Neural cell (in vitro differentiated cells): ENCODE results near the gene NUP155. TPM values are rescaled to one million over a fixed set of nuclear protein-coding genes. Genes with fewer than 3 reads are reported as not detected.

Experiments
- H2AFZ ChIP-seq: fragments of 200-600, 300-800 bp; sonication (generic), shearing (Covaris generic); 2 replicates; pipeline ENCODE4 v1.6.0; 2014; ENCODE audit warnings: low read depth, mild to moderate bottlenecking, antibody characterized with exemption, low read length, moderate library complexity
- H3F3A ChIP-seq: fragments of 200-600 bp; shearing (Covaris generic); 2 replicates; pipeline ENCODE4 v1.6.1; 2016; ENCODE audit warnings: mild to moderate bottlenecking, moderate library complexity, mixed read lengths, antibody characterized with exemption, low read length; ENCODE audit not compliant: insufficient read depth, poor library complexity, severe bottlenecking
- H3K27ac ChIP-seq: fragments of 200-600, 300-800 bp; sonication (generic), shearing (Covaris generic); 2 replicates; pipeline ENCODE4 v1.5.1; 2014; ENCODE audit warnings: mild to moderate bottlenecking, low read length, moderate library complexity
- H3K27me3 ChIP-seq: fragments of 300-800, 200-600 bp; sonication (generic), shearing (Covaris generic); 2 replicates; pipeline ENCODE4 v1.6.0; 2014; ENCODE audit warnings: mild to moderate bottlenecking, low read depth, low read length, moderate library complexity; ENCODE audit not compliant: insufficient read depth
- H3K36me3 ChIP-seq: fragments of 300-800, 200-600 bp; sonication (generic), shearing (Covaris generic); 2 replicates; pipeline ENCODE4 v1.5.1; 2014; ENCODE audit warnings: mild to moderate bottlenecking, antibody characterized with exemption, low read length, moderate library complexity; ENCODE audit not compliant: insufficient read depth
- H3K4me2 ChIP-seq: fragments of 300-800, 200-600 bp; sonication (generic), shearing (Covaris generic); 2 replicates; pipeline ENCODE4 v1.6.0; 2014; ENCODE audit warnings: mild to moderate bottlenecking, low read length
- H3K4me3 ChIP-seq: fragments of 300-800, 200-600 bp; sonication (generic), shearing (Covaris generic); 2 replicates; pipeline ENCODE4 v1.5.1; 2014; ENCODE audit warnings: mild to moderate bottlenecking, low read length, moderate library complexity
- H3K79me2 ChIP-seq: fragments of 200-600 bp; shearing (Covaris generic); replicated peaks from 2 replicates; pipeline ENCODE4 v1.6.0; 2014; ENCODE audit warnings: mild to moderate bottlenecking, low read length, moderate library complexity; ENCODE audit not compliant: insufficient read depth
- H3K9ac ChIP-seq: fragments of 300-800, 200-600 bp; sonication (generic), shearing (Covaris generic); 2 replicates; pipeline ENCODE4 v1.6.1; 2016; ENCODE audit warnings: mild to moderate bottlenecking, low read length, mixed read lengths
- H3K9me2 ChIP-seq: fragments of 200-600 bp; shearing (Covaris generic); 2 replicates; pipeline ENCODE4 v1.6.1; 2016; ENCODE audit warnings: mild to moderate bottlenecking, low read length, mixed read lengths; ENCODE audit not compliant: insufficient read depth
- H3K9me3 ChIP-seq: fragments of 200-600, 300-800 bp; sonication (generic), shearing (Covaris generic); 2 replicates; pipeline ENCODE4 v1.6.1; 2016; ENCODE audit warnings: mild to moderate bottlenecking, mixed run types, low read length, moderate library complexity, mixed read lengths
- H4K20me1 ChIP-seq: fragments of 200-600 bp; shearing (Covaris generic); 2 replicates; pipeline ENCODE4 v1.6.1; 2016; ENCODE audit warnings: mild to moderate bottlenecking, mixed run types; ENCODE audit not compliant: insufficient read depth
- EP300 ChIP-seq: fragments of 450-650 bp; conservative IDR thresholded peaks from 2 replicates; pipeline ENCODE4 v1.6.1; 2014; ENCODE audit warnings: antibody characterized with exemption, mild to moderate bottlenecking, moderate library complexity; ENCODE audit not compliant: poor library complexity, severe bottlenecking
- EZH2 ChIP-seq: fragments of 200-600, 300-800 bp; shearing (Covaris generic), sonication (generic); IDR thresholded peaks from 2 replicates; pipeline ENCODE4 v1.6.1; 2014; ENCODE audit warnings: antibody characterized with exemption, low read length, borderline replicate concordance, mild to moderate bottlenecking; ENCODE audit not compliant: insufficient read depth, poor library complexity, severe bottlenecking
- MXI1 ChIP-seq: fragments of 450-650 bp; conservative IDR thresholded peaks from 2 replicates; pipeline ENCODE4 v1.6.1; 2014; ENCODE audit warnings: antibody characterized with exemption, mild to moderate bottlenecking; ENCODE audit not compliant: poor library complexity, severe bottlenecking
- POLR2AphosphoS5 ChIP-seq: IDR thresholded peaks from 2 replicates; pipeline ENCODE4 v1.6.1; 2012
- RAD21 ChIP-seq: fragments of 450-650 bp; conservative IDR thresholded peaks from 2 replicates; pipeline ENCODE4 v1.6.1; 2014; ENCODE audit warnings: antibody characterized with exemption, mild to moderate bottlenecking, moderate library complexity
- REST ChIP-seq: IDR thresholded peaks from 2 replicates; pipeline ENCODE4 v1.6.1; 2012; ENCODE audit warnings: borderline replicate concordance
- SMC3 ChIP-seq: fragments of 450-650 bp; conservative IDR thresholded peaks from 2 replicates; pipeline ENCODE4 v1.6.1; 2014; ENCODE audit warnings: antibody characterized with exemption, mild to moderate bottlenecking, moderate library complexity; ENCODE audit not compliant: poor library complexity
- TAF1 ChIP-seq: IDR thresholded peaks from 2 replicates; pipeline ENCODE4 v1.6.1; 2012; ENCODE audit warnings: low read depth
- polyA plus RNA-seq: library from polyadenylated mRNA; depleted of rRNA; stranded (reverse); fragments of >200 nt; gene quantifications from 2 replicates; pipeline ENCODE4 v1.2.3, GENCODE V29; 2014

The NUP155 gene
- polyA plus RNA-seq, 1 donor from 2014 or later, result 15.9 TPM

- Histone ChIP-seq H3F3A (no peaks in the 10 kb centered on the region), H3K27me3 (no peaks in the 10 kb centered on the region), H3K36me3 (no peaks in the 10 kb centered on the region), H3K9ac (no peak overlapping the region), H3K27ac (no peak overlapping the region), H3K79me2 (no peaks in the 10 kb centered on the region), H2AFZ (no peak overlapping the region), H3K4me3 (no peak overlapping the region), H4K20me1 (no peaks in the 10 kb centered on the region), H3K4me2 (no peak overlapping the region), H3K9me2 (no peaks in the 10 kb centered on the region), H3K9me3 (no peaks in the 10 kb centered on the region)
- no peak for TF ChIP-seq MXI1
- TF ChIP-seq TAF1, result no peak
- no peak for TF ChIP-seq EP300
- TF ChIP-seq EZH2, result no peak
- no peak for TF ChIP-seq SMC3
- TF ChIP-seq REST, result no peak
- TF ChIP-seq POLR2AphosphoS5, result no peak
- TF ChIP-seq RAD21, result no peak
Observed at GRCh38 chr5:37319037-37319782, 51.7 kb downstream of the NUP155 start.

- H3K36me3 ChIP-seq, result no peaks in the 10 kb centered on the region
- no peaks in the 10 kb centered on the region for H3K9me2 ChIP-seq
- H3K27ac ChIP-seq, result no peak overlapping the region
- no peak overlapping the region for H3K4me3 ChIP-seq
- H2AFZ ChIP-seq, result no peak overlapping the region
- H3K4me2 ChIP-seq, result no peak overlapping the region
- no peaks in the 10 kb centered on the region for H3K79me2 ChIP-seq
- TF ChIP-seq EP300 (no peak), EZH2 (no peak), POLR2AphosphoS5 (no peak), REST (no peak), RAD21 (no peak), TAF1 (no peak), MXI1 (no peak)
- no peaks in the 10 kb centered on the region for H3K27me3 ChIP-seq
- no peaks in the 10 kb centered on the region for H4K20me1 ChIP-seq
- H3K9ac ChIP-seq, result no peak overlapping the region
- H3F3A ChIP-seq, result no peaks in the 10 kb centered on the region
- H3K9me3 ChIP-seq, result no peaks in the 10 kb centered on the region
Observed at GRCh38 chr5:37316027-37316426, 54.9 kb downstream of the NUP155 start.
